ENCODE measurements around the gene EIF2A. TPM values are rescaled to one million over a fixed set of nuclear protein-coding genes. Genes with fewer than 3 reads are reported as not detected.
A peak's percentile ranks its signal among the peaks of the same experiment; 100 is the strongest.

The EIF2A gene
- total and polyA plus RNA-seq, 9 of the 15 experiments (the other 6 are each of a cell fraction or from before 2014, with no cell fraction given): 106 to 192 (median 168) TPM

DNA sequence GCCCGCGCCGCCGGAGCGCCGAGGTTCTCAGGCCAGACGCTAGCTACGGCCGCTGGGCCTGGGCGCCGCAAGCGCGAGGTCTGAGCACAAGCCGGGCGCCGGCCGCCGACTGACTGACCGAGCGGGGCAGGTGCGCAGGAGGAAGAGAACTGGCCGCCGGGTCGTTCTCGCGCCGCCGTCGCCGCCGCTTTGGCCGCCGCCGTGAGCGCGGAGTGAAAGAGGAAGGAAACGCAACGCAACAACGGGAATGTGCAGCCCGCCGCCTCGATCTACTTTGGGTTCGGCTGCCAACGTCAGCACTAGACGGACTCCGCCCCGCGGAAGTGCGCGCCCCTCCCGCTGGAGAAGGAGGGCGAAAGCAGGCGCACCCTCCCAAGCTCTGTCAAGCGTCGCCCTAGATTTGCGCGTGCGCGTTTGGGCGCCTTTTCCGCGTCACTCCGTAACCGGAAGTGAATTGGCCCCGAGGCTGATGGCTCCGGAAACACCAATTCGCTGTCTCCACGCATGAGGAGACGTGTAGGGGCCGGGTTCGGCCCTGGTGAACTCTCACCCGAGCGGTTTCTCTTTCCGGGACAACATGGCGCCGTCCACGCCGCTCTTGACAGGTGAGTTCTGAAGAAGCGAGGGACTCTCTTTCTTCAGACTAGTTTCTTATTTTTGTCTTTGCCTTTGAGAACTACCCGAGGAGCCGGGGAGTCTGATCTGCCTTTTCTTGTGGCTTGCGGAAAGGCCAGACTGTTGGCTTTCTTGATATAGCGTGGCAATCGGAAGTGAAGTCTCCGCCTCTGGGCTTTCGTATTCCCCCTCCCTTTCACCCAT lies at the start of gene EIF2A, which contains the start of gene SERP1 (continued):
- peak; percentile 98 for TF ChIP-seq CREB3L1 (IDR thresholded peaks at IDR 0.05; ENCODE audit: borderline replicate concordance, low read depth)
- no peak for TF ChIP-seq CLOCK (CRISPR knock-in tag; IDR thresholded peaks at IDR 0.05; ENCODE audit: borderline replicate concordance)
- TF ChIP-seq CAMTA2 (CRISPR knock-in tag; conservative IDR thresholded peaks at IDR 0.05): 0 out of 2 replicates have a peak, but pooled peaks have one; percentile 81
- peak; percentile 94 for TF ChIP-seq ETS1 (conservative IDR thresholded peaks at IDR 0.05; ENCODE audit: control insufficient read depth, low read depth, low read length)
- TF ChIP-seq, protein P1, sequence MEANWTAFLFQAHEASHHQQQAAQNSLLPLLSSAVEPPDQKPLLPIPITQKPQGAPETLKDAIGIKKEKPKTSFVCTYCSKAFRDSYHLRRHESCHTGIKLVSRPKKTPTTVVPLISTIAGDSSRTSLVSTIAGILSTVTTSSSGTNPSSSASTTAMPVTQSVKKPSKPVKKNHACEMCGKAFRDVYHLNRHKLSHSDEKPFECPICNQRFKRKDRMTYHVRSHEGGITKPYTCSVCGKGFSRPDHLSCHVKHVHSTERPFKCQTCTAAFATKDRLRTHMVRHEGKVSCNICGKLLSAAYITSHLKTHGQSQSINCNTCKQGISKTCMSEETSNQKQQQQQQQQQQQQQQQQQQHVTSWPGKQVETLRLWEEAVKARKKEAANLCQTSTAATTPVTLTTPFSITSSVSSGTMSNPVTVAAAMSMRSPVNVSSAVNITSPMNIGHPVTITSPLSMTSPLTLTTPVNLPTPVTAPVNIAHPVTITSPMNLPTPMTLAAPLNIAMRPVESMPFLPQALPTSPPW (CRISPR knock-in tag; IDR thresholded peaks at IDR 0.05): peak; percentile 96
- TF ChIP-seq, protein P2, sequence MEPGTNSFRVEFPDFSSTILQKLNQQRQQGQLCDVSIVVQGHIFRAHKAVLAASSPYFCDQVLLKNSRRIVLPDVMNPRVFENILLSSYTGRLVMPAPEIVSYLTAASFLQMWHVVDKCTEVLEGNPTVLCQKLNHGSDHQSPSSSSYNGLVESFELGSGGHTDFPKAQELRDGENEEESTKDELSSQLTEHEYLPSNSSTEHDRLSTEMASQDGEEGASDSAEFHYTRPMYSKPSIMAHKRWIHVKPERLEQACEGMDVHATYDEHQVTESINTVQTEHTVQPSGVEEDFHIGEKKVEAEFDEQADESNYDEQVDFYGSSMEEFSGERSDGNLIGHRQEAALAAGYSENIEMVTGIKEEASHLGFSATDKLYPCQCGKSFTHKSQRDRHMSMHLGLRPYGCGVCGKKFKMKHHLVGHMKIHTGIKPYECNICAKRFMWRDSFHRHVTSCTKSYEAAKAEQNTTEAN (CRISPR knock-in tag; IDR thresholded peaks at IDR 0.05): no peak; the same call in 1 of the 2 replicates
- TF ChIP-seq ZNF175 (CRISPR knock-in tag; IDR thresholded peaks at IDR 0.05; ENCODE audit: low read depth): peak; percentile 21; the same call in 1 of the 2 replicates
- TF ChIP-seq, protein P3, sequence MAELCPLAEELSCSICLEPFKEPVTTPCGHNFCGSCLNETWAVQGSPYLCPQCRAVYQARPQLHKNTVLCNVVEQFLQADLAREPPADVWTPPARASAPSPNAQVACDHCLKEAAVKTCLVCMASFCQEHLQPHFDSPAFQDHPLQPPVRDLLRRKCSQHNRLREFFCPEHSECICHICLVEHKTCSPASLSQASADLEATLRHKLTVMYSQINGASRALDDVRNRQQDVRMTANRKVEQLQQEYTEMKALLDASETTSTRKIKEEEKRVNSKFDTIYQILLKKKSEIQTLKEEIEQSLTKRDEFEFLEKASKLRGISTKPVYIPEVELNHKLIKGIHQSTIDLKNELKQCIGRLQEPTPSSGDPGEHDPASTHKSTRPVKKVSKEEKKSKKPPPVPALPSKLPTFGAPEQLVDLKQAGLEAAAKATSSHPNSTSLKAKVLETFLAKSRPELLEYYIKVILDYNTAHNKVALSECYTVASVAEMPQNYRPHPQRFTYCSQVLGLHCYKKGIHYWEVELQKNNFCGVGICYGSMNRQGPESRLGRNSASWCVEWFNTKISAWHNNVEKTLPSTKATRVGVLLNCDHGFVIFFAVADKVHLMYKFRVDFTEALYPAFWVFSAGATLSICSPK (IDR thresholded peaks at IDR 0.05; ENCODE audit: borderline replicate concordance): no peak
- peak; percentile 90 for TF ChIP-seq RBM22 (IDR thresholded peaks at IDR 0.05; ENCODE audit: low read depth, low read length, poor library complexity, severe bottlenecking)
- TF ChIP-seq ZNF408 (CRISPR knock-in tag; IDR thresholded peaks at IDR 0.05; ENCODE audit: low read depth): no peak
- no peak; a peak in 1 of 6 replicates for TF ChIP-seq CTCF (IDR thresholded peaks at IDR 0.05 in 2 of 3, conservative IDR thresholded peaks at IDR 0.05 in 1 of 3; ENCODE audit: insufficient read depth in 2 of 3, low read depth in 1 of 3, low read length in 3 of 3)
- peak; percentile 75 for TF ChIP-seq DIDO1 (tag; IDR thresholded peaks at IDR 0.05; ENCODE audit: low read depth)
